ENCODE data around the gene PCSK1N.

GRCh38 chrX:48802905-48803200 lies 32.6 kb downstream of the PCSK1N start:
- TF ChIP-seq CTCF (CRISPR knock-in tag; IDR thresholded peaks at IDR 0.05) (no peak), ZNF580 (CRISPR knock-in tag; IDR thresholded peaks at IDR 0.05; ENCODE audit: borderline replicate concordance, low read depth) (no peak), GTF2F1 (IDR thresholded peaks at IDR 0.05; ENCODE audit: low read length) (no peak), BHLHE40 (IDR thresholded peaks at IDR 0.05; ENCODE audit: low read length) (no peak), TCF7L2 (IDR thresholded peaks at IDR 0.05; ENCODE audit: low read depth, low read length) (no peak), NR1H2 (CRISPR knock-in tag; IDR thresholded peaks at IDR 0.05; ENCODE audit: borderline replicate concordance, low read depth) (no peak), ZNF761 (CRISPR knock-in tag; conservative IDR thresholded peaks at IDR 0.05) (no peak), KAT2B (IDR thresholded peaks at IDR 0.05; ENCODE audit: borderline replicate concordance, low read depth, low read length) (no peak), RORA (CRISPR knock-in tag; IDR thresholded peaks at IDR 0.05) (no peak), ZNF747 (CRISPR knock-in tag; IDR thresholded peaks at IDR 0.05; ENCODE audit: borderline replicate concordance) (no peak), SCMH1 (CRISPR knock-in tag; IDR thresholded peaks at IDR 0.05; ENCODE audit: borderline replicate concordance) (no peak), PHF8 (CRISPR knock-in tag; IDR thresholded peaks at IDR 0.05) (no peak), JUND (CRISPR knock-in tag; IDR thresholded peaks at IDR 0.05) (no peak), SIN3A (IDR thresholded peaks at IDR 0.05; ENCODE audit: borderline replicate concordance, low read depth, low read length) (no peak)
